Measurements from ENCODE around the gene USP22.
A peak's percentile ranks its signal among the peaks of the same experiment; 100 is the strongest.

The USP22 gene

DNA sequence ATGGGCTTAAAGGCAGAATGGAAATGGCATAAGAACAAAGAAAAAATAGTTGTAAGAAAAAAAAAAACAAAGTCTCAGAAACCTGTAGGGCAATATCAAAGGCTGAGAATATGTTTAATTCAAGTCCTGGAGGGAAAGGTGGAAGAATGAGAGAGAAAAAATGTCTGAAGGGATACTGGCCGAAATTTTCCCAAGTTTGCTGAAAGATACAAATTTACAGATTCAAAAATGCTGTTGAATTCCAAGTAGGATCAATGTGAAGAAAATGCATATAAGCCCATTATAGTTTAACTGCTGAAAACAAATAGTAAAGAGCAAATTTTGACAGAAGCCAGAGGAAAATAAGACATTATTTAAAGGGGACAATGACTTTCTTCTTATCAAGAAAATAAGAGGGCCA is 6.6 kb upstream of the USP22 start:
- no peak for DNase-seq (ENCODE audit: low read depth in 2 of 2)

DNA sequence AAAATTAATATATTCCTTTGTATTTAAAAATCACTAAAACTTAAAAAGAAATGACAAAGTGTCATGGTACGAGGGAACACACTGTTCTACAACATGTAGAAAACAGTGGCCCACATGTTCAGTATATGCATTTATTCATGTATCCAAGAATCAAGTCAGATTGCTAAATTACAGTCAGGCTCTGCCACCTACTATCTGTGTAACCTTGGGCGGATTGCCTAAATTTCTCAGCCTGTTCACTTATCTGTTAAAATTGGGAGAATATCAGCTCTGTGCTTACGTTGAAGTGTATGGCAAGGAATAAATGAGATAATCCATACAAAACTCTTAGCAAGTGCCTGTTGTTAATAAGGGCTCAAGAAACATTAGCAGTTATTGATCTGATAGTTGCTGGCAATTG is 3.4 kb upstream of the USP22 start:
- DNase-seq (ENCODE audit: low read depth in 2 of 2) = no peak

DNA sequence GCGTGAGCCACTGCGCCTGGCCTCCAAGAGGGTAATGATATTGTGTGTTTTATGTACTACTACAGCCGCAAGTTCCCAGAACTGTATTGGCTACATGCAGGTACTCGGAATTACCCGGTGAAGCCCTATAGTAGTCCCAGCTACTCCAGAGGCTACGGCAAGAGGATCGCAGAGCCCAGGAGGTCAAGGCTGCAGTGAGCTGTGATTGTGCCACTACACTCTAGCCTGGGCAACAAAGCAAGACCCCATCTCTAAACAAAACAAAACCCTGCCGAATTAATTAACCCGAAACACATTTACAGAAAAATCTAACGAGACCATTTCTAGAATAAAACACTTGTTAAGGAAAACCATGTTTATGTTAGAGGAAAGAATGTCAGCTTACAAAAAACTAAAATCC is 2.2 kb upstream of the USP22 start:
- DNase-seq (ENCODE audit: low read depth in 2 of 2) = no peak

DNA sequence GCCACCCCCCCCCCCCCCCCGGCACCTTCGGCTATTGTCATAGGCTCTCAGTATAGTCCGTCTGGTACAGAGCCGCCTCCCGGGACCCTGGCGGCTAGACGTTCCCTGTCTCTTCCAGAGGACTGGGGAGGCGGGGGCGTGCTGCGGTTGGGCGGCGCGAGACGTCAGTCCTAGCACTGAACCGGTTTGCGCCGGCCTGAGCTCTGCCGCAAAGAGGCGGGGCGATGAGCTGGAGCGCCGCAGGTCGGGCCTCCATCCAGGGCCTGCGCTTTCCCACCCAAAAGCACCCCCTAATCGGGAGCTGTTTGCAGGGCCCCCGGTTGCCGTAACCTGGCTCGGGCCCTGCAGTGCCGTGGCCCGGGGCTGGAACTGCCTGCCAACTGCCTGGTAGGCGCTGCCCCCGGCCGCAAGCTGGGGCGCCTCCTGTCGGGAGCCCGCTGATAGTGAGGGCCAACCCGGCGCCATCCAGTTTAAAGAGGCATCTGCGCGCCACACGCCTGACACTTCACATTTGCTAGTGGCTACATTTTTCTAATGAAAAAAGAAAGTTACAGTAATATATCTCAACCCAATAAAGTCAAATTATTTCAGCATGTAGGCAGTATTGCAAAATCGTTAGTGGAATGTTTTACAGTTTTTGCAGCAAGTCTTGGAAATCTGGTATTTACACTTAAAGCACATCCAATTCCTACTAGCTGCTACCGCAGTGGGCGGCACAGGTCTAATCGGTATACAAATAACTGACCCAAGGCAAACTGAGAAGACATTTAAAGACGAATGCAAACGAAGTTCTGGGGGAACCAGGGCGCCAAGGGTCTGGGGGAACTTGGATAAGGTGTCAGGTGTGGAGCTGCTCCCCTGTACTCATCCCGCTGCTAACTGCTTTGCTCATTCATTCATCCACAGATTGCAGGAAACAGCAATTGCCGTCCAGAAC is 753 bp upstream of the USP22 start:
- peak; percentile 91 to 98 for DNase-seq (ENCODE audit: low read depth in 2 of 2)

DNA sequence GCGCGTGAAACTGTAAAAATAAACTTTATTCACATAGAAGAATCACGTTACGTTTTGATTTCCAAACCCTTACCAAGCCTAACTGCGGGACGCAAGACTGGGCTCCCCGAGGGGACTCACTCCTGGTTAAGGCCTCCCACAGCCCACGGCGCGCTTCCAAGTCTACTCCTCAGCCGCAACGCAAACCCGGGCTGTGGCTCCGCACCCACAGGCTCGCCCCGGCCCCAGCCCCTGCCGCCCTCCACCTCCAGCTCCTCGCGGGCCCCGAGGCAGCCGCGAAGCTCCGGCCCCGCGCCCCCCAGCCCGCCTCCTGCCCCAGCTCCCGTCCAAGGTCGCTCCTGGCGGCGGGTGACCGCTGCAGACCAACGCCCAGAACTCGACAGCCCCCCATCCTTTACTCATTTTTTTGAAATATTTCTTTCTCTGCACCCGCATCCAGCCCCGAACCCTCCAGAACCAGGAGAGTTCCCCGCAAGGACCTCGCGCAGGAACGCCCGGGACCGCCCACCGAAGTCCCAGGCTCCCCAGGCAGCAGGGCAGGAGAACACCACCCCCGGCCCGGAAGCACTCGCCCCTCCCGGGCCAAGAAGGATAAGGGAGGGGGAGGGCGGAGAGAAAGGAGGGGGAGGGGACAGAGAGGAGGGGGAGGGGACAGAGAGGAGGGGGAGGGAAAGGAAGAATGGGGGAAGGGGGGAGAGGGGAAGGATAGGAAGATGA is 912 bp downstream of the USP22 start:
- peak; percentile 60 to 75 for DNase-seq (ENCODE audit: low read depth in 2 of 2)

DNA sequence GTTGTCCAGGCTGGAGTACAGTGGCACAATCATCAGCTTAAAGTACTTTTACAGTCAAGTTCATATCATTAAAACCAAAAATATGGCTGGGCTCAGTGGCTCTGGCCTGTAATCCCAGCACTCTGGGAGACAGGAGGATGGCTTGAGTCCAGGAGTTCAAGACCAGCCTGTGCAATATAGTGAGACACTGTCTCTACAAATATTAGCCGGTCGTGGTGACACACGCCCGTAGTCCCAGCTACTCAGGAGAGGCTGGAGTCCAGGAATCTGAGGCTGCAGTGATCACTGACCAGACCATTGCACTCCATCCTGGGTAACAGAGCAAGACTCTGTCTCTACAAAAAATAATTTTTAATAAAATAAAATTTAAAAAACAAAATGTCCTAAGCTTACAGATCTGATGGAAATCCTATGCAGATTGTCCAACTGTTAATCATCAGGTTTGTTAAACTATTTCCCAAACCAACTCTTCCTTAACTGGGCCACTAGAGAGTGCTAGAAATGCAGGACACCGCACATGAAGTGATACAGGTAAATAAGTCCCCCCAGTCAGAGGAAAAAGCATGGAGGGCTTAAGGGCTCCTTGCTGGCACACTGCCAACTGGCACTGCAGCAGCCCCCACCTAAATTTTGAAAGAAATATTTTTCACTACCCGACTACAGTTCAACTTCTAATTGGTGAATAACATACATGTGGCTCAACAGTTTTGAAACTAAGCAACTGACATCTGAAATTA is 2.8 kb downstream of the USP22 start:
- DNase-seq (ENCODE audit: low read depth in 2 of 2) = peak in 1 of 2 donors; percentile 22

DNA sequence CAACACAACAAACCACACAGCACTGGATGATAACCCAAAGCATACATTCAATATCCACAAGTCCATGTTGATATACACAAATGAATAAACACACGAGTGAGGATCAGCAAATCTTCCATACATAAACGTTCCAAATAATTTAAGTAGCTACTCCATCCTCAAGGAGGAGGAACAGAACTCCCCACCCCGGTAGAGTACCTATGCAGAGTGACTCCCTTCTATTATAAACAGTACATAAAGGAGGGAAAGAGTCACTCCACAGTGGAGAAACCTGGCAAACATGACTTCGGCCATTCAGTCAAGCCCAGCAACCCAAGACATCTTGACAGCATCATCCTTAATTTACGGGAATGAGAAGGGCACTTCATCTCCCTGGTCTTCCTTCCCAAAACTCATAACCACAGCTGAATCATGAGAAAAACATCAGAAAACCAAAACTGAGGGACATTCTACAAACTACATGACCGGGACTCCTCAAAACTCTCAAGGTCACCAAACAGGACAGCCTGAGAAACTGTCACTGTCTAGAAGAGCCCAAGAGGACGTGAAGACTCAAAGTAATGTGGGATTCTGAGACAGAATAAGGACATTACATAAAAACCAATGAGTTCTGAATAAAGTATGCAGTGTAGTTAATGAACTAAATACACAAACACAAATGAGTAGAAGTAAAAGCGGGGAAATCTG is 5.6 kb downstream of the USP22 start:
- DNase-seq (ENCODE audit: low read depth in 2 of 2) = no peak

DNA sequence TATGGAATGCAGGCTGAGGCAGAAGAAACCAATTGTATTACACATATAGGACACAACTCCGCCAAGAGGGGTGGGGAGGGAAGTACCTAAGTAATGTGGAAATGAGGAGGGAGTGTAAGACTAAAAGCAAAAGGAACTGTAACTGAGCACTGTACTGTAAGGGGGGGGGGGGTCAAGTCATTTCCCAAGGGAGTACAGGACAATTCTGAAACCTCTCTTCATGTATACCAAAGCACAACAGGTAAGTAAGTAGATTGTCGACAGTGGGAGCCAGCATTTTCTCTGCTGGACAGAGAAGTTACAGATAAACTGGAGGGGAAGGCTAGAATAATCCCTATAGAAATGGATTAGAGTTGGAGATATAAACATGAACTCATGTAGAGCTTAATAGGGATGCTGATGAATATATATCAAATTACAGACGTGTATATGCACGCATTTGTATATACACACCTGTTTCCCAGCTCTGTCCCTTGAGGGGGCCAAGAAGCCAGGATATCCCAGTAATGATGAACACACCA is 6.4 kb downstream of the USP22 start:
- DNase-seq (ENCODE audit: low read depth in 2 of 2) = no peak

DNA sequence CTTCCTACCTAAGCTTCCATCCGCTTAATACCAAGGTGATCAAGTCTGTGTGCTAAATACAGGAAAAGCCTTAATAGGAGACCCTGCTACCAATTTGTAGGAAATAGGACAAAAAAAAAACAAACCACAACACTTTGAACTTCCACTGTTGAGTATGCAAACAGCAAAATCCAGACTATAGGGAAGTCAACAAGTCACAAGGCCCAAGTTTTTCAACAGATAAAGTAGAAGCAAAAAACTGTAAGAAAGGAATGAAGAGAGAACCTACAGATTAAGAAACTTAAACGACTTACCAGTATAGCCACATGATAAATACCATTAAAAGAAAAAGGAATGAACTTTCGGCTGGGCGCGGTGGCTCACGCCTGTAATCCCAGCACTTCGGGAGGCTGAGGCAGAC is 7.4 kb downstream of the USP22 start:
- no peak for DNase-seq (ENCODE audit: low read depth in 2 of 2)

DNA sequence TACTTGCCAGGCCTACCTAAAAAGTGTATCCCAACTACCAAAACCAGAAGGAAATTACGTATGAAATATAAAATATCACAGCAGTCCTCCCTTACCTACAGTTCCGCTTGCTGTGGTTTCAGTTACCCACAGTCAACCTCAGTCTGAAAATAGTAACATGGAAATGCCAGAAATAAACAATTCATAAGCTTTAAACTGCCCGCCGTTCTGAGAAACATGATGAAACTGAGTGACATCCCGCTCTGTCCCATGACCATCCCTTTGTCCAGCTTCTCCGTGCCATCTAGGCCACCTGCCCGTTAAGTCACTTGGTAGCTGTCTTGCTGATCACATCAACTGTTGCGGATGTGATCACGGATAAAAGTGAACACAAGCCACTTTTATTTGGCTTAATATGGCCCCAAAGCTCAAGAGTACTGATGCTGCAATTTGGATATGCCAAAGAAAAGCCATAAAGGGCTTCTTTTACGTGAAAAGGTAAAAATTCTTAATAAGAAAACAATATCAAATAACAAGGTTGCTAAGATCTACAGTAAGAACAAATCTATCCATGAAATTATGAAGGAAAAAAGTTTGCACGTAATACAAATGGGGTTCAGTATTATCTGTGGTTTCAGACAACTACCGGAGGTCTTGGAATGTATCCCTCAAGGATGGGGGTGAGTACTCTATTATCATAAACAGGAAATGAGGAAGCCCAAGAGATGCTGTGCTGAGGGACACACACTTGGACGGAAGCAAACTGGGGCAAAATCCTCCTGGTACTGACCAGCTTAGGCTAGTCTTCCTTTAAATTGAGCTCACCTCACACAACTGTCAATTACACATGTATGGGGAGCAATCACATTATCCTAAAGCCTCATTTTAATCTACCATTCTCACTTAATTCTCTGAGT is 8.2 kb downstream of the USP22 start:
- DNase-seq (ENCODE audit: low read depth in 2 of 2) = no peak

DNA sequence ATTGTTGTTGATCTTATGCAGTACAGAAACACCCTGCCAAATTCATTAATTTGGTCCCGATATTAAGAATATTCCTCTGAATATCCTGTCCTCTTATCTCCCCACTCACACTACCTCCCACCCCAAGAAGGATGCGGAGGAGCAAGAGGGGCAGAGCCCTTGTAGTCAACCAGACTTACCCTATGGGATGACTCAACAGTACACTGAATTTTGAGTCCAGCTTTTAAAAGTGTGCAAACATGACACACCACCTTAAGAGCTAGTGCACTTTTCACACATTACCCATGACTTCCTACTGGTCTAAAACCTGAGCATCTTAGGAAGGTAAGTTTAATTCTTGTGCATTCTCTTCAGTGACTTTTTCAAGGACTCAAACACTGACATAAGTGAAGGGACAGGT is 9.5 kb downstream of the USP22 start:
- DNase-seq (ENCODE audit: low read depth in 2 of 2) = no peak

DNA sequence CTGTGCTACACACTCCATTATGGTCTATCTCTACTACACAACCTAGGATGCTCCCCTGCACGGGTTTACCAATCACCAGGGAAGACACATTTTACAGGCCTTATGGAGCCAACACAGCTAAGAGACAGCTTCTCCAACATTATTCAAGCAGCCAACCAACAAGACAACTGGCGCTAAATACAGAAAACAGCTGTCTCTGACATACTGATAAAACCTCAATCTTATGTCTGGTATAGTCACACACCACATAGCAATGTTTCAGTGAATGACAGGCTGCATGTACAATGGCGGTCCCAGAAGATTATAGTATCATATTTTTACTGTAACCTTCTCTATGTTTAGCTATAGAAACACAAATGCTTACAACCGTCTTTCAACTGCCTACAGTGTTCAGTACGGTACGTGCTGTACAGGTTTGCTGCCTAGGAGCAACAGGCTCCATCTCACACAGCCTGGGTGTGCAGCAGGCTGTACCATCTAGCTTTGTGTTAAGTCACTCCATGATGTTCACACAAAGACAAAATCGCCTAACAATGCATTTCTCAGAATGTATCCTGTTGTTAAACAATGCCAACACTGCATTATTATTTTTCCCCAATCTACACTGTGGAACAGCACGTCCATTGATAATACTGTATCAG is 10.9 kb downstream of the USP22 start:
- DNase-seq (ENCODE audit: low read depth in 2 of 2) = no peak

DNA sequence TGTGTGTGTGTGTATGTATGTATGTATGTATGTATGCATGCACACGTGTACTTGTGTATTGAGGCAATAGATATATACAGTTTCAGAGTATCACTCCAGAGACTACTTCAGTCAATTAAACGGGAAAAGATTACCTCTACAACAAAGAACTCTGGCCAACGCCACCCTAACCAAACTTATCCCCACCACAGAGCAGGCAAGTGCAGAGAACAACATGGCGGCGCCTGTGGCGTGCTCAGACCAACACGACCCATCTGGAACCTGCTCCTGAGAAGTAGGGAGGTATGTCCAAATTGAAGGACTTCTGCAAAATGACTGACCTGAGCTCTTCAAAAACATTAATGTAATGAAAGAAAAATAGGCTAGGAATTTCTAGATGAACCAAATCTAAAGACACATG is 12.4 kb downstream of the USP22 start:
- DNase-seq (ENCODE audit: low read depth in 2 of 2) = no peak

DNA sequence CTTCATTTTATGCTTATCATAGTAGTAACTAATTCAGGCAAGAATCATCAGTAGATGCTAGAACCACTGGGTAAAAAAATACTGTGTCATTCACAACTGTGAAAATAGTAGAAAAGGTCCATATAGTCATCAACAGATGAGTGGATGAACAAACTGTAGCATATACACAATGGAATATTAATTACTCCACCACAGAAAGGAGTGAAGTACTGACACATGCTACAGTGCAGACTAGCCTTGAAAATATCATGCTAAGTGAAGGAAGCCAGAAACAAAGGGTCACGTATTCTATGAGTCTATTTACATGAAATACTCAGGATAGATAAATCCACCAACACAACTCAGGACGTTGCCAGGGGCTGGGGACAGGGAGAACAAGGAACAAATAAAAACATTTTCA is 13.3 kb downstream of the USP22 start:
- DNase-seq (ENCODE audit: low read depth in 2 of 2) = no peak

DNA sequence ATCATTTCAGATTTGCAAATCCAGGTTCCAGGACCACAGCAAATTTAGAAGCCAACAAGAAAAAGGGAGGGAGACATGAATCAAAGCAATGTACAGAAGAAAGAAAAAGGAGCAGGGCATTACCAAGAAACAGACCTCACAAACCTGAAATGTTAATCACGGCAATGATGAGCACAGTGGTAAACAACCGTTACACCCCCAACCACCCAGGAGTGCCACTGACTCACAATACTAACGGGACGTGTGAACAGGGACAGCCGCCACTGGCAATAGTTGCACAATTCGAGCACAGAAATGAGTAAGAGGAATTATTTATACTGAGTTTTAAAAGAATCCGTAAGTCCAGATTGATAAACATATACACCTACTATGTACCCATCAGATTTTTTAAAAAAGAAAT is 13.8 kb downstream of the USP22 start:
- peak; percentile 27 to 33 for DNase-seq (ENCODE audit: low read depth in 2 of 2)

DNA sequence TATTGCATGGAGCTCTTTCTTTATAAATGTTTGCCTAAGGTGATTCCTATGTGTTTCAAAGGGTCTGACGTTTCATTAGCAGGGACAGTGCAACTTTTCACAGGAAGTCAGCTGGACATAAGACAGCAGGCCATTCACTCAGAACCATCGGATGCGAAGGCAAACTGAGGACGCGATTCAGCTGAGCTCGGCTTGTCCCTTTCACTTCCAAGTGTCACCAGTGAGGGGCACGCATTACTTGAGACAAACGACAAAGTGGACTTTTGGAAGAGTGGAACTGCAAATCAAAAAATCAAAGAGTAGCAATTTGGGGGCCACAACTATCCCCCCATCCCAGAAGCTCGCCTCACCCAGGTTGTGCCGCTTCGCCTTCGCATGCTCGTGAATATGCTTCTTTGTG is 14.6 kb downstream of the USP22 start:
- DNase-seq (ENCODE audit: low read depth in 2 of 2) = no peak

DNA sequence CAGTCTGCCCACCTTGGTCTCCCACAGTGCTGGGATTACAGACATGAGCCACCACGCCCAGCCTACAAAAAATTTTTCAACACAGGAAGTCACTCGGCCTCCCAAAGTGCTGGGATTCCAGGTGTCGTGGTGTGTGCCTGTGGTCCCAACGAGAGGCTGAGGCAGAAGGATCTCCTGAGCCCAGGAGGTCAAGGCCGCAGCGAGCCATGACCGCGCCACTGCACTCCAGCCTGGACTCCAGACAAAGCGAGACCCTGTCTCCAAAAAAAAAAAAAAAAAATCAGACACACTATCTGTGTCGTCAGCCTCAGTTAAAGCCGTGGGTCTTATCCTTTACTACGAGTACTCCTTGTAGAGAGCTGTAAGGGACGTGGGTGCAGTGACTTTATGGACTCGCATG is 15.8 kb downstream of the USP22 start:
- DNase-seq (ENCODE audit: low read depth in 2 of 2) = no peak

DNA sequence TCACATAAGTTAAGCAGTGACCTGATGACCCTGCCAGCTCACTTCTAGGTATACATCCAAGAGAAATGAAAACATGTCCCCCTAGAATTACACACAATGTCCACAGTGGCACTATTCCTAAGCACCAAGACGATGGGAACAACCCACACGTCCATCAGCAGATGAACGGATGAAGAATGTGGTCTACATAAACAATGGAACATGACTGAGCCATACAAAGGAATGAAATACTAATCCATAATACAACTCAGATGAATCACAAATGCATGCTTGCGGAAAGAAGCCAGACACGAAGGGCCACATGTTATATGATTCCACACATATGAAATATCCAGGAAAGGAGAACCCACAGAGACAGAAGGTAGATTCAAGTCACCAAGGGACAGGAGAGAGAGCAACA is 17.4 kb downstream of the USP22 start:
- no peak for DNase-seq (ENCODE audit: low read depth in 2 of 2)

DNA sequence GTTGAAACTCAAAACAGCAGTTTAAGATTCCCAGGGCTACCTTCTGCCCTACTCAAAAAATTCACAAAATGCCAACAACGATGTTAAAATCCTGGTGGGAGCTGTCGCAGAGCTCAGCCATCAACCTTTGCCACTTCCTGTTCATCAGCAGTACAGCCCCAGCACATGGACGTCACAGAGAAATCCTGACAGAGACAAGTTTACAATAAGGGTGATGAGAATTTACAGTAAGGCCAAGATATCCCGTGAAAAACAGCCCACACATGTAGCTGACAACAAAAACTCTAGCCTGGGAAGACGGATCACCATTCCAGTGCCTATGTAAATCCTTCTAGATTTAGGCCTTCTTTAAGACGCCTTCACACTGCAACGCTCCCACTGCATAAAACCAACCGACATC is 18.8 kb downstream of the USP22 start:
- DNase-seq (ENCODE audit: low read depth in 2 of 2) = no peak

DNA sequence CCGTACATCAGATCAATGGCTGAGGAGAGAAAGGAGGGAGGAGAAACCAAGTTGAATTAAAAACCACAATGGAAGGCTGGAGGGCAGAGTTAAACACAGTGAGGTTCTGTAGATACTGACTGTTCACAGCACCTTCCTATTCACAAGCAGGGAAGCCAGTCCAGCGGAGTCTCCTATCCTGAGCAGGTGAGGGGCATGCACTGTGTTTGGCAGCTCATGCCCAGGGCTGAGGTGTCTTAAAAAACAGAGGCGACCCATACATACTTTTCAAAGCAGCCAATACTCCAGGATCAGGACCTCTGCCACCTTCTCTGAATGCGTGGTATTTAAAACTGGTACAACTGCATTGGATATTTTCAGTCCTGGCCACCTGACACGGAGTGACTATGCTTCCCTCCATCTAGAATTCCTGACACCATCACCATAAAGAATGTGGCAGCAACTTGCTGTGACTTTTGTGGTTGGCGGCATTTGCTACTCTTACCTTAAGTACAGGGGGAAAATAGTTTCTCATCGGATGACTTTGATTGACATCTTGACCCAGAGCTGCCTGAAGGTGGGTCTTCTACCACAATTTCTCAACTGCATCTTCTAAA is 21.5 kb downstream of the USP22 start:
- no peak for DNase-seq (ENCODE audit: low read depth in 2 of 2)

Measured in stimulated activated CD4-positive, alpha-beta T cell treated with anti-CD3 and anti-CD28 coated beads, Interleukin-4, amount 100 ng/mL, for 48 hours (primary cell).